Thoracic aorta (tissue), 2 donors: Measurements from ENCODE around the gene SLC35F2. TPM values are rescaled to one million over a fixed set of nuclear protein-coding genes. Genes with fewer than 3 reads are reported as not detected.

ENCODE experiments used
- ATAC-seq: fragments of 150-250 bp; one replicate; pipeline ENCODE4 v1.8.0; 2017; ENCODE audit warnings: low read depth; ENCODE audit not compliant: insufficient number of reproducible peaks, low FRiP score
- DNase-seq: peaks from one replicate; pipeline ENCODE4 v3.0.0-alpha.2; 2020; ENCODE audit warnings: low spot score
- H3K27ac ChIP-seq, 2 donors: fragments of 200-600 bp; sonication (generic); 1 replicate in 1 of 2; 2 replicates in 1 of 2; pipeline ENCODE4 v1.5.1; 2016; ENCODE audit warnings: mild to moderate bottlenecking in 2 of 2, moderate library complexity in 2 of 2
- H3K27me3 ChIP-seq: fragments of 200-600 bp; sonication (generic); replicated peaks from 2 replicates; pipeline ENCODE4 v1.6.0; 2016; ENCODE audit warnings: mild to moderate bottlenecking; ENCODE audit not compliant: insufficient read depth
- H3K36me3 ChIP-seq: fragments of 200-600 bp; sonication (generic); one replicate; pipeline ENCODE4 v1.5.1; 2016
- H3K4me1 ChIP-seq, 2 donors: fragments of 200-600 bp; sonication (generic); 1 replicate in 1 of 2; 2 replicates in 1 of 2; pipeline versions ENCODE4 v1.5.1 to v1.6.0; 2016; ENCODE audit warnings: low read depth in 2 of 2, mild to moderate bottlenecking in 1 of 2; ENCODE audit not compliant: control insufficient read depth in 1 of 2
- H3K4me3 ChIP-seq: fragments of 200-600 bp; sonication (generic); 2 replicates; pipeline ENCODE4 v1.5.1; 2016; ENCODE audit warnings: mild to moderate bottlenecking
- H3K9me3 ChIP-seq: fragments of 200-600 bp; sonication (generic); 2 replicates; pipeline ENCODE4 v1.5.1; 2016
- CTCF ChIP-seq: fragments of 200-600 bp; sonication (generic); IDR thresholded peaks from one replicate; pipeline ENCODE4 v1.5.1; 2019; ENCODE audit warnings: antibody characterized with exemption
- total RNA-seq, 2 donors: library from RNA; depleted of rRNA; stranded (reverse); fragments of >200 nt; gene quantifications; one replicate each; pipeline versions ENCODE4 v1.1.0 to v1.2.3, GENCODE V29; 2016

The SLC35F2 gene
- total RNA-seq, 2 donors from 2014 or later, result 10.0 to 13.5 TPM

- Histone ChIP-seq H3K27me3 (no peaks in the 10 kb centered on the region), H3K27ac (no peak overlapping the region), H3K9me3 (no peaks in the 10 kb centered on the region), H3K4me1 (no peaks in the 10 kb centered on the region), H3K4me3 (no peak overlapping the region), H3K36me3 (no peaks in the 10 kb centered on the region)
- ATAC-seq (no peak), DNase-seq (no peak)
- TF ChIP-seq CTCF, result no peak
These were observed 108.3 kb downstream of the SLC35F2 start for GRCh38 chr11:107750313-107750712.

GRCh38 chr11:107747622-107748021, 111.0 kb downstream of the SLC35F2 start:
- H3K27ac ChIP-seq, result no peak overlapping the region
- H3K9me3 ChIP-seq, result no peaks in the 10 kb centered on the region
- no peak overlapping the region for H3K4me3 ChIP-seq
- H3K36me3 ChIP-seq, result no peaks in the 10 kb centered on the region
- H3K27me3 ChIP-seq, result no peaks in the 10 kb centered on the region
- ATAC-seq (no peak), DNase-seq (no peak)
- no peak for TF ChIP-seq CTCF
- H3K4me1 ChIP-seq, result no peaks in the 10 kb centered on the region

- Histone ChIP-seq H3K27ac (no peak overlapping the region), H3K36me3 (no peaks in the 10 kb centered on the region), H3K4me1 (no peaks in the 10 kb centered on the region), H3K4me3 (no peak overlapping the region), H3K27me3 (no peaks in the 10 kb centered on the region), H3K9me3 (no peaks in the 10 kb centered on the region)
- DNase-seq, result no peak
- no peak for TF ChIP-seq CTCF
- no peak for ATAC-seq
These were observed 113.9 kb downstream of the SLC35F2 start for GRCh38 chr11:107744736-107745135.

GRCh38 chr11:107743191-107743590, 115.4 kb downstream of the SLC35F2 start:
- H3K36me3 ChIP-seq, result no peaks in the 10 kb centered on the region
- ATAC-seq, result no peak
- no peak for TF ChIP-seq CTCF
- DNase-seq, result no peak
- no peaks in the 10 kb centered on the region for H3K4me1 ChIP-seq
- H3K9me3 ChIP-seq, result no peaks in the 10 kb centered on the region
- H3K27ac ChIP-seq, result no peak overlapping the region
- no peak overlapping the region for H3K4me3 ChIP-seq
- no peaks in the 10 kb centered on the region for H3K27me3 ChIP-seq

GRCh38 chr11:107741044-107741823, 117.4 kb downstream of the SLC35F2 start:
- Histone ChIP-seq H3K27me3 (no peaks in the 10 kb centered on the region), H3K27ac (no peak overlapping the region), H3K4me3 (no peak overlapping the region), H3K4me1 (no peaks in the 10 kb centered on the region), H3K9me3 (no peaks in the 10 kb centered on the region), H3K36me3 (no peaks in the 10 kb centered on the region)
- ATAC-seq (no peak), DNase-seq (no peak)
- no peak for TF ChIP-seq CTCF

Other genes with a start within 250 kb of the SLC35F2 start
- 1 to 10 TPM in 1 of 2 donors, not detected in 1; 1.2 TPM for gene SLN, start 146.7 kb downstream of the SLC35F2 start, total RNA-seq
- 1 to 10 TPM; 1.2 to 5.4 TPM for gene RAB39A, start 69.7 kb upstream of the SLC35F2 start, total RNA-seq
- 10 to 100 TPM; 22.7 to 27.0 TPM for gene CUL5, start 150.1 kb upstream of the SLC35F2 start, total RNA-seq